ENCODE results near the gene AP5Z1. TPM values are rescaled to one million over a fixed set of nuclear protein-coding genes. Genes with fewer than 3 reads are reported as not detected.
A peak's percentile ranks its signal among the peaks of the same experiment; 100 is the strongest.

AP5Z1 gene
- total and polyA plus RNA-seq, 3 experiments from 2014 or later: 38.9 to 49.8 (median 47.8) TPM

DNA sequence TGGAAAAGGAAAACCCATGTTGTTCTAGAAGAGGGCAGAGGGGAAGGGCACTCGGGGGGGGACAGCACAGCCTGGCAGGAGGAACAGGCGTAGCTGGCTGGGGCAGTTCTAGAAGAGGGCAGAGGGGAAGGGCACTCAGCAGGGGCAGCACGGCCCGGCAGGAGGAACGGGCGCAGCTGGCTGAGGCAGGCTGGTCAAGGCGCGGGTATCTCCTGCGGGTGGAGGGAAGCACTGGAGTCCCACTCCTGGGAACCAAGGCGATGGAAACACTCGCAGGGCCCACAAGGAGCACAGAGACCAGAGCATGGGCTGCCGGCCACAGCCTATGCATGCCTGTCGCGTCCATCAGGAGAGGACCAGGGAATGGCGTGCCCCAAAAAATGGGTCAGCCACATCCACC, 49.7 kb downstream of the AP5Z1 start:
- CTCF ChIA-PET: no interaction called here
- no peaks in the 10 kb centered on the region for H3K4me1 ChIP-seq (ENCODE audit: insufficient read depth, low read length)

DNA sequence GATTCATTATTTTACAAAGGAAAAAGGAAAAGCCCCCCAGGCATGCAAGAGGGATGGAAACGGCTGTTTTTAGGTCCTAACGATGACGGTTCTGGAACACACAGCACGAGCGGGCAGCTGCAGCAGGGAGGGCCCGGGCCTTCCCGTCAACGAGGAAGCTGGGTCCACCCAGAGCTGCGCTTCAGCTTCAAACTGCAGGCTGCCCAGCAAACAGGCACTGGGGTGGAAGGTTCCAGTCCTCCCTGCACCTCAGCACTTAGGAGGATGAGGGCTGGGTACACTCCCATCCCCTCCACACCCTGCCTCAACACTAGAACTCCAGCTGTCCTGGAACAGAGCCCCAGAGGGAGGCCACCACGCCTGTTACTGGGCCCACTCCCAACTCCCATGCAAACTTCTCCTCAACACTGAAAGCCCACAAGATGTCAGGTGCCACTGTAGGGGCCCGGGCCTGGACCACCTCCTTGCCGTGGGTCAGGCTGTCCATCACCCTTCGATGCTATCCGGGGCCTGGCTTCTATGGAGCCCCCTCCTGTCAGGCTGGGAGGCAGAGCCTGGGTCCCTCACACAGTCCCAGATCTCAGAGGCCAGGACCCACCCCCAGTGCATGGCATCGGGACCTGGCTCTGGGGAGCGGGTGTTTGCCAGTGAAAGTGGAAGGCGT, 53.4 kb downstream of the AP5Z1 start:
- Mint-ChIP-seq H3K27me3 (peaks cover 3% of the 10 kb centered on the region in 2 donors), H3K36me3 (no peaks in the 10 kb centered on the region), H3K4me3 (no peak overlapping the region), H3K27ac (no peak overlapping the region), H3K9me3 (no peaks in the 10 kb centered on the region), H3K4me1 (peaks cover 0 to 6% (median 4%) of the 10 kb centered on the region in 3 donors)
- Histone ChIP-seq H3K27me3 (ENCODE audit: insufficient read depth, low read length, poor library complexity, severe bottlenecking) (no peaks in the 10 kb centered on the region), H3K9me3 (ENCODE audit: low read length) (no peaks in the 10 kb centered on the region), H3K4me1 (ENCODE audit: insufficient read depth, low read length) (no peaks in the 10 kb centered on the region), H3K27ac (ENCODE audit: low read depth, low read length) (no peak overlapping the region), H3K36me3 (ENCODE audit: insufficient read depth, low read length) (no peaks in the 10 kb centered on the region), H3K4me3 (ENCODE audit: low read length) (no peak overlapping the region)
- ChIA-PET POLR2A (no interaction called here), CTCF (interaction anchor here (5.6 kb wide), 1 partner anchor 256 kb away, joined by 27 read pairs; no protein-coding TSS in a partner anchor)
- no peak for DNase-seq

More for the DNA sequence above, 49.7 kb downstream of the AP5Z1 start:
- Histone ChIP-seq H3K4me3 (ENCODE audit: low read length) (no peak overlapping the region), H3K27me3 (ENCODE audit: insufficient read depth, low read length, poor library complexity, severe bottlenecking) (no peaks in the 10 kb centered on the region), H3K36me3 (ENCODE audit: insufficient read depth, low read length) (no peaks in the 10 kb centered on the region), H3K27ac (ENCODE audit: low read depth, low read length) (no peak overlapping the region), H3K9me3 (ENCODE audit: low read length) (no peaks in the 10 kb centered on the region)
- no peak for DNase-seq
- no peak overlapping the region for H3K27ac Mint-ChIP-seq
- no peaks in the 10 kb centered on the region for H3K36me3 Mint-ChIP-seq
- H3K27me3 Mint-ChIP-seq: peaks cover 3 to 9% of the 10 kb centered on the region in 2 donors
- POLR2A ChIA-PET: no interaction called here
- H3K4me3 Mint-ChIP-seq: no peak overlapping the region
- H3K4me1 Mint-ChIP-seq: peaks cover 0 to 2% (median 2%) of the 10 kb centered on the region in 3 donors
- H3K9me3 Mint-ChIP-seq: no peaks in the 10 kb centered on the region

DNA sequence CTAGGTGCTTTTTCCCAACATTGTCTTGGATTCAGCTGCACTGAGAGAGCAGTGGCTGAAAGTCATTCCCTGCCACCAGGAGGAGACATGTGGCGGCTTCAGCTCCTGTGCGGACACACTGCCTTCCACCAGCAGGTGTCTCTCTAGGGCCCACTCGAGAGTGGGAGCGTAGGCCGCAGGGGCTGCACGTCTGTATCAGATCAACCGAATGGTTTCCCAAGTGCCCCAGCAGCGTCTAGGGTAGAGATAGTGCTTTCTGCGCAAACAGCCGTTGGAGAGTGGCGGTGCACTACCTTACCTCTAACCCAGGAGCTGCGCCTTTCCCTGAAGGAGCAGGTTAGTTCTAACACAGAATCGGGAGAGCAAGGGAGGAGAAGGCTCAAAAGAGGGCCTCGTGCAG, 54.8 kb downstream of the AP5Z1 start:
- H3K36me3 Mint-ChIP-seq: no peaks in the 10 kb centered on the region
- H3K27me3 ChIP-seq (ENCODE audit: insufficient read depth, low read length, poor library complexity, severe bottlenecking): no peaks in the 10 kb centered on the region
- no peak overlapping the region for H3K27ac ChIP-seq (ENCODE audit: low read depth, low read length)
- H3K9me3 ChIP-seq (ENCODE audit: low read length): no peaks in the 10 kb centered on the region
- no peak overlapping the region for H3K4me3 Mint-ChIP-seq
- ChIA-PET CTCF (interaction anchor here (5.6 kb wide), 1 partner anchor 255 kb away, joined by 27 read pairs; no protein-coding TSS in a partner anchor), POLR2A (no interaction called here)
- no peak overlapping the region for H3K27ac Mint-ChIP-seq
- no peaks in the 10 kb centered on the region for H3K4me1 ChIP-seq (ENCODE audit: insufficient read depth, low read length)
- DNase-seq: peak; percentile 10 to 63 (median 29)
- peaks cover 0 to 6% (median 4%) of the 10 kb centered on the region in 3 donors for H3K4me1 Mint-ChIP-seq
- no peaks in the 10 kb centered on the region for H3K36me3 ChIP-seq (ENCODE audit: insufficient read depth, low read length)
- H3K9me3 Mint-ChIP-seq: no peaks in the 10 kb centered on the region
- peaks cover 3% of the 10 kb centered on the region in 2 donors for H3K27me3 Mint-ChIP-seq
- no peak overlapping the region for H3K4me3 ChIP-seq (ENCODE audit: low read length)

DNA sequence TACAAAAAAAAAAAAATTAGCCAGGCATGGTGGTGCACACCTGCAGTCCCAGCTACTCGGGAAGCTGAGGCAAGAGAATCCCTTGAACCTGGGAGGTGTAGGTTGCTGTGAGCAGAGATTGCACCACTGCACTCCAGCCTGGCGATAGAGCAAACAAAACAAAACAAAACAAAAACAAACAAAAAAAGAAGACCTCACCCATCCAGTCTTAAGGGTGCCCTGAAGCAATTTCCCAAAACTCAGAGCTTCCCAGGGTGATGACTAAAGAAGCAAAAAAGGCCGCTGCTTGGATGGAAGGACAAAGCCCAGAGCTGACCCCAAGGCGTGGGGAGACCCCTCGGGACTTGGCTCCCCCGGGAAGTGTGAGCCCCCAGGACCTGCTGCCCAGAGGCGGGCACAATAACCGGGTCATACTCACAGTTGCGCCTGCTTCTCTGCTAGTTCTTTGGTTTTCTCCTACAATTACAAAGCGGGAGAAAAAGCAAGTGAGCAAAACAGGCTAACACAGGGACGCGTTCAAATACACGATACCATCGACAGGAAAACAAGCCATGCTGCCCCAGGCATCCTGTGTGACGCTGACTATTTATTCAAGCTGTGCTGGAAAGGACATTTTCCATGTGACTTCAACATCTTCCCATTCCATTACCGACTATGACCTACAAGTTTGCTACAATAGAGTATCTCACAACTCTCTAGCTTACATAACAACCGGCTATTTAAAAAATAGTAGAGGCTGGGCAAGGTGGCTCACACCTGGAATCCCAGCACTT, 56.5 kb downstream of the AP5Z1 start:
- H3K27me3 Mint-ChIP-seq: peaks cover 0 to 1% of the 10 kb centered on the region in 2 donors
- peaks cover 0 to 6% (median 4%) of the 10 kb centered on the region in 3 donors for H3K4me1 Mint-ChIP-seq
- H3K9me3 Mint-ChIP-seq: no peaks in the 10 kb centered on the region
- no peak for DNase-seq
- no peaks in the 10 kb centered on the region for H3K36me3 ChIP-seq (ENCODE audit: insufficient read depth, low read length)
- ChIA-PET CTCF (interaction anchor here (5.6 kb wide), 1 partner anchor 253 kb away, joined by 27 read pairs; no protein-coding TSS in a partner anchor), POLR2A (no interaction called here)
- no peak overlapping the region for H3K27ac ChIP-seq (ENCODE audit: low read depth, low read length)
- no peaks in the 10 kb centered on the region for H3K9me3 ChIP-seq (ENCODE audit: low read length)
- no peak overlapping the region for H3K4me3 ChIP-seq (ENCODE audit: low read length)
- H3K27ac Mint-ChIP-seq: no peak overlapping the region
- H3K4me1 ChIP-seq (ENCODE audit: insufficient read depth, low read length): no peaks in the 10 kb centered on the region
- H3K4me3 Mint-ChIP-seq: no peak overlapping the region
- no peaks in the 10 kb centered on the region for H3K27me3 ChIP-seq (ENCODE audit: insufficient read depth, low read length, poor library complexity, severe bottlenecking)
- no peaks in the 10 kb centered on the region for H3K36me3 Mint-ChIP-seq

DNA sequence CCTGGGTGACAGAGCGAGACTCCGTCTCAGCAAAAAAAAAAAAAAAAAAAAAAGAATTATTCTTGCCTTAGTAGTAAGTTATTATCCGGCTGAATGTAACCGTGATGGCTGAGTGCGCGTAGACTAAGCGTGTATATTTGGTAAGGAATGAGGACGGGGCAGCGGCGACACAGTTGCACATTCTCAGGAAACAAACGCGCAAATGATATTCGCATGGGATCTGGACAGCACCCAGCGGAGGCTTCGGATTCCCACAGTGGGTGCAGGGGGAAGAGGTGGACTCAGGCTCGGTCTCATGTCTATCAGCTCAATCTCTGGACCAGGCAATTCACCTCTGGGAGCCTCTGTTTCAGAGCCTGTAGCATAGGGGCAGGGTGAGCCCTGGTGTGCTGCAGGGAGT, 57.3 kb downstream of the AP5Z1 start:
- H3K36me3 Mint-ChIP-seq: no peaks in the 10 kb centered on the region
- H3K9me3 Mint-ChIP-seq: no peaks in the 10 kb centered on the region
- peaks cover 0 to 6% (median 4%) of the 10 kb centered on the region in 3 donors for H3K4me1 Mint-ChIP-seq
- peak overlapping the region in 1 of 8 donors; percentile 76 for H3K27ac Mint-ChIP-seq
- H3K9me3 ChIP-seq (ENCODE audit: low read length): no peaks in the 10 kb centered on the region
- H3K27me3 ChIP-seq (ENCODE audit: insufficient read depth, low read length, poor library complexity, severe bottlenecking): no peaks in the 10 kb centered on the region
- DNase-seq: no peak
- no peak overlapping the region for H3K27ac ChIP-seq (ENCODE audit: low read depth, low read length)
- H3K4me3 ChIP-seq (ENCODE audit: low read length): no peak overlapping the region
- ChIA-PET POLR2A (no interaction called here), CTCF (interaction anchor here (5.6 kb wide), 1 partner anchor 253 kb away, joined by 27 read pairs; no protein-coding TSS in a partner anchor)
- no peaks in the 10 kb centered on the region for H3K4me1 ChIP-seq (ENCODE audit: insufficient read depth, low read length)
- peaks cover 0 to 1% of the 10 kb centered on the region in 2 donors for H3K27me3 Mint-ChIP-seq
- no peaks in the 10 kb centered on the region for H3K36me3 ChIP-seq (ENCODE audit: insufficient read depth, low read length)
- H3K4me3 Mint-ChIP-seq: no peak overlapping the region

DNA sequence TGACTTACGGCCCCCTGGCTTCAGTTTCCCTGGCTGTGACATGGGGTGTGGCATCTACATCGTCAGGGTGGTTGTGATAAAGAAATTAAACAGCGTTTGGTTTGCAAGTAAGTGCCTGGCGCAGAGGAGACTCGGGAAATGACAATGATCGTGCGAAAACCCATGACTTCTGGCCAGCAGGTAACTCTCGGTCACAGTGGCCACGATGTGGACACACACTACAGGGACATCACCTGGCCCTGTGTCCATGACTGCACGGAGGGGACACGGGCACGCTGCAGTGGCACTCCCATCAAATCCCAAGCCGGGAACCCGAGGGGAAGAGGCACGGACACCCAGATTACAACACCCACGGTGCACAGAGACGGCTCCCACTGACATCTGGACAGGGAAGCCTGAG, 57.8 kb downstream of the AP5Z1 start:
- H3K27me3 ChIP-seq (ENCODE audit: insufficient read depth, low read length, poor library complexity, severe bottlenecking): no peaks in the 10 kb centered on the region
- H3K4me3 Mint-ChIP-seq: no peak overlapping the region
- no peaks in the 10 kb centered on the region for H3K9me3 Mint-ChIP-seq
- ChIA-PET POLR2A (no interaction called here), CTCF (no interaction called here)
- DNase-seq: no peak
- no peaks in the 10 kb centered on the region for H3K36me3 Mint-ChIP-seq
- H3K27me3 Mint-ChIP-seq: peaks cover 0 to 1% of the 10 kb centered on the region in 2 donors
- no peaks in the 10 kb centered on the region for H3K9me3 ChIP-seq (ENCODE audit: low read length)
- no peak overlapping the region for H3K4me3 ChIP-seq (ENCODE audit: low read length)
- no peak overlapping the region for H3K27ac ChIP-seq (ENCODE audit: low read depth, low read length)
- peaks cover 0 to 6% (median 4%) of the 10 kb centered on the region in 3 donors for H3K4me1 Mint-ChIP-seq
- H3K27ac Mint-ChIP-seq: no peak overlapping the region
- H3K4me1 ChIP-seq (ENCODE audit: insufficient read depth, low read length): no peaks in the 10 kb centered on the region
- H3K36me3 ChIP-seq (ENCODE audit: insufficient read depth, low read length): no peaks in the 10 kb centered on the region

DNA sequence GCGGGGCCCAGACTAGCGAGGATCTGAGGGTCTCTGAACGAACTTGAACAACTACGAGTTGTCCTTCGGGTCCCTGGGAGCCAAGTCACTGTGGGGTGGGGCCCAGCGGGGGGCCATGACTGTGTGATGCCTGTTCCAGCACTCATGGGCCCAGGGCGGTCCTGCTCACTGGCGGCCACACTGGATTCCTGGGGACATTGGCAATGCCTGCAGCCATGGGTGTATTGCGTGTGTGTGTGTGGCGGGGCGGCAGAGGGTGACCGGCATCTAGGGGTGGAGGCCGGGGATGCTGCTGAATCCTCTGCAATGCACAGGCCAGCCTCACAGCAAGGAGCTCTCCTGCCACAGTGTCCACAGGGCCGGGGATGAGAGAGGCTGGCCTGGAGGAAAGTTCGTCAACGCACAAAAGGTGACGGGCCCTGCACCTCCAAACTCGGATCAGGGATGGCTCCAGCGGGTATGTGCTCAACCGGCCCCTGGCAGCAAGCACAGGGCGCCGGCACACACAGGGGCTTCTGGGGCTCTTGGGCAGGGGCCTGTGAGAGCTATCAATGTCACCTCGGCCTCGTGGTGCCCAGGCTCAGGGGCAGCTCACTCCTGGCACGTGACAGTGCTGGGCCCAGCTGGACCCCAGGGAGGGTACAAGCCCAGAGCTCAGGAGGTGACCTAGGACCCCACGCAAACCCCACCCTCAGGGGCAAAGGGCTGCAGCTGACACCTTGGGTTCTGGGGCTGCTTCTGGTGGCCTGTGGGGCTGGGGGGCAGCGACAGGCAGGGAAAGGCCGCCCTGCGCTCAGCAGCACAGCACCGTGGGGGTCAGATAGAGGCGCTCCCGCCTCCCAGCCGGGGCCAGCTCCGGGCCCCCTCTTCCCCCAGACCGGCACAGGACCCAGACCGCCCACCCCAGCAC, 58.5 kb downstream of the AP5Z1 start:
- no peak for DNase-seq
- no peaks in the 10 kb centered on the region for H3K36me3 Mint-ChIP-seq
- Histone ChIP-seq H3K9me3 (ENCODE audit: low read length) (no peaks in the 10 kb centered on the region), H3K4me3 (ENCODE audit: low read length) (no peak overlapping the region), H3K27me3 (ENCODE audit: insufficient read depth, low read length, poor library complexity, severe bottlenecking) (no peaks in the 10 kb centered on the region), H3K36me3 (ENCODE audit: insufficient read depth, low read length) (no peaks in the 10 kb centered on the region), H3K4me1 (ENCODE audit: insufficient read depth, low read length) (no peaks in the 10 kb centered on the region), H3K27ac (ENCODE audit: low read depth, low read length) (no peak overlapping the region)
- no peak overlapping the region for H3K27ac Mint-ChIP-seq
- POLR2A ChIA-PET: no interaction called here
- H3K9me3 Mint-ChIP-seq: no peaks in the 10 kb centered on the region
- peaks cover 0 to 6% (median 4%) of the 10 kb centered on the region in 3 donors for H3K4me1 Mint-ChIP-seq
- no peaks in the 10 kb centered on the region for H3K27me3 Mint-ChIP-seq
- H3K4me3 Mint-ChIP-seq: no peak overlapping the region
- CTCF ChIA-PET: interaction anchor here (1.1 kb wide), 1 partner anchor 617 kb away, joined by 3 read pairs; no protein-coding TSS in a partner anchor

Data from CD8-positive, alpha-beta memory T cell (primary cell).